K562 (cell line): ENCODE data around the gene C5orf47. TPM values are rescaled to one million over a fixed set of nuclear protein-coding genes. Genes with fewer than 3 reads are reported as not detected.

ENCODE experiments used
- ARID4B ChIP-seq: sonication (generic); formaldehyde crosslinking; IDR thresholded peaks from 2 replicates; pipeline ENCODE4 v1.8.0; 2022; ENCODE audit warnings: mild to moderate bottlenecking, missing genetic modification reagents
- CBFA2T3 ChIP-seq: fragments of 450-650 bp; IDR thresholded peaks from 2 replicates; pipeline ENCODE4 v1.6.1; 2017
- CCAR2 ChIP-seq: fragments of 200-400 bp; formaldehyde crosslinking; IDR thresholded peaks from 2 replicates; pipeline ENCODE4 v1.6.1; 2017; ENCODE audit warnings: mild to moderate bottlenecking, low read depth, low read length
- CTCF ChIP-seq, 3 experiments: IDR thresholded peaks in 2 of 3; conservative IDR thresholded peaks in 1 of 3; 2 replicates each; pipeline ENCODE4 v1.5.1; 2011 to 2012; ENCODE audit warnings: low read length in 3 of 3, mild to moderate bottlenecking in 3 of 3, control low read depth in 2 of 3, improper control_type of control experiment in 1 of 3, inconsistent platforms in 1 of 3, low read depth in 1 of 3, mixed read lengths in 1 of 3, moderate library complexity in 1 of 3; ENCODE audit not compliant: insufficient read depth in 2 of 3
- DACH1 ChIP-seq: fragments of 450-650 bp; IDR thresholded peaks from 2 replicates; pipeline ENCODE4 v1.6.1; 2018; ENCODE audit not compliant: partially characterized antibody
- DEAF1 ChIP-seq: fragments of 450-650 bp; formaldehyde crosslinking; IDR thresholded peaks from 2 replicates; pipeline ENCODE4 v1.4.0; 2020; ENCODE audit warnings: mild to moderate bottlenecking, moderate library complexity
- MIER1 ChIP-seq: fragments of 450-650 bp; IDR thresholded peaks from 2 replicates; pipeline ENCODE4 v1.6.1; 2016; ENCODE audit warnings: antibody characterized with exemption, mild to moderate bottlenecking, low read depth
- MTA3 ChIP-seq: fragments of 450-650 bp; formaldehyde crosslinking; IDR thresholded peaks from 2 replicates; pipeline ENCODE4 v1.6.1; 2017; ENCODE audit warnings: mild to moderate bottlenecking, borderline replicate concordance
- NEUROD1 ChIP-seq: fragments of 150-350 bp; IDR thresholded peaks from 2 replicates; pipeline ENCODE4 v1.6.1; 2014; ENCODE audit warnings: borderline replicate concordance, low read length, low read depth; ENCODE audit not compliant: partially characterized antibody
- NUFIP1 ChIP-seq: fragments of 450-650 bp; IDR thresholded peaks from 2 replicates; pipeline ENCODE4 v1.6.1; 2018; ENCODE audit not compliant: partially characterized antibody
- PTRF ChIP-seq: fragments of 450-650 bp; IDR thresholded peaks from 2 replicates; pipeline ENCODE4 v1.6.1; 2016; ENCODE audit warnings: mild to moderate bottlenecking, missing genetic modification characterization, missing compliant biosample characterization
- RREB1 ChIP-seq: fragments of 250-450 bp; sonication (Bioruptor Pico); IDR thresholded peaks from 2 replicates; pipeline ENCODE4 v1.4.0; 2020
- ZBTB17 ChIP-seq: fragments of 450-650 bp; formaldehyde crosslinking; IDR thresholded peaks from 2 replicates; pipeline ENCODE4 v1.4.0; 2020; ENCODE audit warnings: mild to moderate bottlenecking
- ZNF311 ChIP-seq: fragments of 250-450 bp; sonication (Bioruptor Pico); IDR thresholded peaks from 2 replicates; pipeline ENCODE4 v1.4.0; 2020; ENCODE audit warnings: mild to moderate bottlenecking, moderate library complexity
- polyA plus RNA-seq, 8 experiments: library from polyadenylated mRNA; depleted of rRNA in 4 of 8; stranded (reverse) in 5 of 8; unstranded in 3 of 8; fragments of >200 nt; fragmentation: Nextera tagmentation in 2 of 8; fragmentation: Illumina TruSeq in 1 of 8; extraction: Ambion mirVana in 2 of 8; extraction: Trizol in 1 of 8; gene quantifications; 2 replicates each; pipeline versions ENCODE4 v1.2.1 to v1.2.3, GENCODE V29; 2011 to 2014; ENCODE audit warnings: inconsistent platforms in 1 of 8, missing spikeins in 1 of 8
- total RNA-seq, 7 experiments: library from RNA; depleted of rRNA in 6 of 7; stranded (reverse); fragments of >200 nt in 6 of 7; fragmentation: Illumina TruSeq in 2 of 7; extraction: Trizol in 2 of 7; gene quantifications; 2 replicates each; pipeline versions ENCODE4 v1.2.1 to v1.2.3, GENCODE V29; 2011 to 2021; ENCODE audit warnings: low replicate concordance in 1 of 7

The C5orf47 gene
- total and polyA plus RNA-seq, 9 of the 15 experiments (the other 6 are each of a cell fraction or from before 2014, with no cell fraction given) = 0.08 TPM; not detected in 8

GRCh38 chr5:173972925-173973615 lies 15.9 kb upstream of the C5orf47 start (continued):
- TF ChIP-seq ARID4B (CRISPR knock-in tag) (no peak), ZNF311 (CRISPR knock-in tag) (no peak), MTA3 (no peak), NEUROD1 (no peak), ZBTB17 (CRISPR knock-in tag) (no peak), CTCF (IDR thresholded peaks at IDR 0.05 in 2 of 3, conservative IDR thresholded peaks at IDR 0.05 in 1 of 3; ENCODE audit: insufficient read depth in 2 of 3, low read depth in 1 of 3, low read length in 3 of 3) (peak; percentile 81 to 91 (median 88)), DACH1 (no peak), CBFA2T3 (no peak), CCAR2 (no peak), PTRF (tag) (no peak), DEAF1 (CRISPR knock-in tag) (peak; percentile 76), RREB1 (CRISPR knock-in tag) (0 out of 2 replicates have a peak, but pooled peaks have one; percentile 18), MIER1 (no peak), NUFIP1 (no peak)
